ENCODE results near the gene RGS14.
"Not testable (repeated sequence)": the region's sequence is repeated elsewhere in the genome, so short reads cannot be mapped to it uniquely, and the experiment has no call there.

The RGS14 gene

DNA sequence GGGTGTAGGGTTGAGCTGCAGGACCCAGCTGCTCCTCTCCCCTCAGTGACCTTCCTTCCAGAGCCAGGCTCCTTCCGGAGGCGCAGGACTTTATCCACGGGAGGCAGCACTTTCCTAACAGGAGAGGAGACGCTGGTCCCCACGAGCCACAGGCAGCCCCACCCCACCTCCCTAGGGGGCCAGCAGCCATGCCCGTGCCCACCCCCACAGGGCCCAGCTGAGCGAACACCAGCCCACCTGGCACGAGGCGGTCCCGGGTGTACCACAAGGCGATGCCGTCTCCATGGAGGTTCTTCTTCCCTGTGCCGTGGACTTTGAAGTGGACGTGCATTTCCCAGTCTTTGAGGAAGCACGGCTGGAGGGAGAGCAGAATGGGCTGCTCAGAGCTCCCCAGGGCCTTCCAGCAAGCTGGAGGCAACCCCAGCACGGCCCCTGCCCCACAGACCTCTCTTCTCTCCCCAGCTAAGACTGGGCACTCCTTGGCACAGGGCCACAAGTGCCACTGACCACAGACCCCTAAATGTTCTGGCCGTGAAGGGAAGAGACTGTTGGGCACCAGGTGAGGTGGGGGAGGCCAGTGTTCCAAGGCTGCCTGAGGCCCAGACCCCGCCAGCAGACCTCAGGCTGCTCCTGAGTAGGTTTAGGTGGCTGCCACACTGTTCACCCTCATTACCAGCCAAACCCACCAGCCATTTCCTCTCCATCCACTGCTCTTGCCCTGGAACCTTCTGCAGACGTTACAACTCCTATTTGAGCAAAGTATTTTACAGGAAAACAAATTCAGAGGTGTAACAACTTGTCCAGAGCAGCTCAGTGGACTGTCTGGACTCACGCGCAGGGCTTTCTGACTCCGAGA is 19.2 kb upstream of the RGS14 start:
- H3K4me3 ChIP-seq (ENCODE audit: low read depth, low read length): no peak overlapping the region
- in situ Hi-C loops (cut with HindIII; ENCODE audit: low sequenced_read_pairs): no loop called here
- TF ChIP-seq, protein P1, sequence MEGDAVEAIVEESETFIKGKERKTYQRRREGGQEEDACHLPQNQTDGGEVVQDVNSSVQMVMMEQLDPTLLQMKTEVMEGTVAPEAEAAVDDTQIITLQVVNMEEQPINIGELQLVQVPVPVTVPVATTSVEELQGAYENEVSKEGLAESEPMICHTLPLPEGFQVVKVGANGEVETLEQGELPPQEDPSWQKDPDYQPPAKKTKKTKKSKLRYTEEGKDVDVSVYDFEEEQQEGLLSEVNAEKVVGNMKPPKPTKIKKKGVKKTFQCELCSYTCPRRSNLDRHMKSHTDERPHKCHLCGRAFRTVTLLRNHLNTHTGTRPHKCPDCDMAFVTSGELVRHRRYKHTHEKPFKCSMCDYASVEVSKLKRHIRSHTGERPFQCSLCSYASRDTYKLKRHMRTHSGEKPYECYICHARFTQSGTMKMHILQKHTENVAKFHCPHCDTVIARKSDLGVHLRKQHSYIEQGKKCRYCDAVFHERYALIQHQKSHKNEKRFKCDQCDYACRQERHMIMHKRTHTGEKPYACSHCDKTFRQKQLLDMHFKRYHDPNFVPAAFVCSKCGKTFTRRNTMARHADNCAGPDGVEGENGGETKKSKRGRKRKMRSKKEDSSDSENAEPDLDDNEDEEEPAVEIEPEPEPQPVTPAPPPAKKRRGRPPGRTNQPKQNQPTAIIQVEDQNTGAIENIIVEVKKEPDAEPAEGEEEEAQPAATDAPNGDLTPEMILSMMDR (IDR thresholded peaks at IDR 0.05; ENCODE audit: low read depth, low read length, missing control alignments): no peak
- no peak for DNase-seq (ENCODE audit: low read depth)

DNA sequence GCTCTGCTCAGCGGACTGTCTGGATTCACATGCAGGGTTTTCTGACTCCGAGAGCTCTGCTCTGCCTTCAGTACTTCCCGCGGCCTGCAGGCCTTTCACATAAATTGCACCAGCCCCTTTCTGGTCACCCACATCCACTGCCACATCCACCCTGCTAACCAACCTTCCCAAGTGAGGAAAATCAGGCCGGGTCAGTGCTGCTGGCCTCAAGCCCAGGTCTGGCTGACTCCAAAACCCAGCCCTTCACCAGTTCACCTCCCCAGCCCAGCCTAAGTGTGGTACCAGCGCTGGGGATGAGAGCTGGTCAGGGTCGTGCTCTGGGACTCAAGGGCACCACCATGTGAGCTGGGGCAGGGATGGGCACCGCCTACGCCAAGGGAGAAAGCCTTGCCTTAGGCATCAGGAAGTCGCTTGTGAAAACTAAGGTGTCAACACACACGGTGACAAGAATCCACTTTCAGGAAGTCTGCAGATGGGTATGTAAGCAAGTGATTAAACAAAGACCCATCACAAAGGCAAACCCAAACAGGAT is 18.6 kb upstream of the RGS14 start:
- no peak for DNase-seq (ENCODE audit: low read depth)
- TF ChIP-seq, protein P1 (IDR thresholded peaks at IDR 0.05; ENCODE audit: low read depth, low read length, missing control alignments): no peak
- in situ Hi-C loops (cut with HindIII; ENCODE audit: low sequenced_read_pairs): no loop called here
- no peak overlapping the region for H3K4me3 ChIP-seq (ENCODE audit: low read depth, low read length)

DNA sequence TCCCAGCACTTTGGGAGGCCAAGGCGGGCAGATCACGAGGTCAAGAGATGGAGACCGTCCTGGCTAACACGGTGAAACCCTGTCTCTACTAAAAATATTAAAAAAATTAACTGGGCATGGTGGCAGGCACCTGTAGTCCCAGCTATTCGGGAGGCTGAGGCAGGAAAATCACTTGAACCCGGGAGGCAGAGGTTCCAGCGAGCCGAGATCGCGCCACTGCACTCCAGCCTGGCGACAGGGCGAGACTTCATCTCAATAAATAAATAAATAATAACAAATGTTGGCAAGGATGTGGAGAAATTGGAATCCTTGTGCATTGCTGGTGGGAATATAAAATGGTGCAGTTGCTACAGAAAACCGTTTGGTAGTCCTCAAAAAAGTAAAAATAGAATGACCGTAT is 14.7 kb upstream of the RGS14 start:
- in situ Hi-C loops (cut with HindIII; ENCODE audit: low sequenced_read_pairs); DNase-seq (ENCODE audit: low read depth); H3K4me3 ChIP-seq (ENCODE audit: low read depth, low read length): not testable (repeated sequence)

DNA sequence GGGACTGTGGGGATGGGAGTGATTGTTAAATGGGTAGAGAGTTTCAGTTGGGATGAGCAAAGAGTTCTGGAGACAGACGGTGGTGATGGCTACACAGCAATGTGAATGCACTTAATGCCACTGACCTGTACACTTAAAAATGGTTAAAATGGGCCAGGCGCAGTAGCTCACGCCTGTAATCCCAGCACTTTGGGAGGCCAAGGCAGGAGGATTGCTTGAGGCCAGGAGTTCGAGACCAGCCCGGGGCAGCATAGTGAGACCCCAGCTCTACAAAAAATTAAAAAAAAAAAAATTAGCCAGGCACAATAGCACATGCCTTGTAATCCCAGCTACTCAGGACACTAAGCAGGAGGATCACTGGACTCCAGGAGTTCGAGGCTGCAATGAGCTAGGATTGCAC is 13.9 kb upstream of the RGS14 start:
- in situ Hi-C loops (cut with HindIII; ENCODE audit: low sequenced_read_pairs): no loop called here
- no peak overlapping the region for H3K4me3 ChIP-seq (ENCODE audit: low read depth, low read length)
- TF ChIP-seq, protein P1 (IDR thresholded peaks at IDR 0.05; ENCODE audit: low read depth, low read length, missing control alignments): no peak
- DNase-seq (ENCODE audit: low read depth): no peak

DNA sequence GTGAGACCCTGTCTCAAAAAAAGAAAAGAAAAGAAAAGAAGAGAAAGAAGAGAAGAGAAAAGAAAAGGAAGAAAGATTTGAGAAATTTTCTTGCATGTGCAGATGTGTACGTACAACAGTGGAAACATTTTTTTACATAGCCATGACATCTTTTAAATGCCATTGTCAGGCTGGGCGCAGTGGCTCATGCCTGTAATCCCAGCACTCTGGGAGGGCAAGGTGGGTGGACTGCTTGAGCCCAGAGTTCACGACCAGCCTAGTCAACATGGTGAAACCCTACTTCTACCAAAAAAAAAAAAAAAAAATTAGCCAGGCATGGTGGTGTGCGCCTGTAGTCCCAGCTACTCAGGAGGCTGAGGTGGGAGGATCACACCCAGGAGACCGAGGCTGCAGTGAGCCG is 12.8 kb upstream of the RGS14 start:
- H3K4me3 ChIP-seq (ENCODE audit: low read depth, low read length): no peak overlapping the region
- in situ Hi-C loops (cut with HindIII; ENCODE audit: low sequenced_read_pairs): loop anchor here (5.0 kb wide), 1 partner anchor 62 kb away; the partner anchor contains the start of gene F12
- DNase-seq (ENCODE audit: low read depth): no peak
- TF ChIP-seq, protein P1 (IDR thresholded peaks at IDR 0.05; ENCODE audit: low read depth, low read length, missing control alignments): no peak

DNA sequence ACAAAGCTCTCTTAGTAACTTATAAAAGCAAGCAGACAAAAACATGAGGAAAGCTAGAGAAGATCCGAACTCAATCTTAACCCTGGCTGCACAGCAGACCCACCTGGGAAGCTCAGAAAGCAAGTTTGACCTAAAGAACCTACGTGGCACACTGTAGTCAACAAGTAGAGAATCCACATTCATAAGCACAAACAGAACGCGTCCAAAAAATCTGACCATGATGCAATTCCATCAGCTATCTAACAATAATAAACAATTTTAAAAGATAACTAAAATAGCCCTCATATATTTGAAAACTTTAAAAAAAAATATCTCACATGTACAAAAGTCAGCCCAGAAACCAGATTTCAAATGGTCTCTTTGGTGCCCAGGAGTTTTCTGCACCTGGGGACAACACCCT is 10.9 kb upstream of the RGS14 start:
- DNase-seq (ENCODE audit: low read depth): no peak
- in situ Hi-C loops (cut with HindIII; ENCODE audit: low sequenced_read_pairs): loop anchor here (5.0 kb wide), 1 partner anchor 60 kb away; the partner anchor contains the start of gene F12
- H3K4me3 ChIP-seq (ENCODE audit: low read depth, low read length): no peak overlapping the region
- TF ChIP-seq, protein P1 (IDR thresholded peaks at IDR 0.05; ENCODE audit: low read depth, low read length, missing control alignments): no peak

DNA sequence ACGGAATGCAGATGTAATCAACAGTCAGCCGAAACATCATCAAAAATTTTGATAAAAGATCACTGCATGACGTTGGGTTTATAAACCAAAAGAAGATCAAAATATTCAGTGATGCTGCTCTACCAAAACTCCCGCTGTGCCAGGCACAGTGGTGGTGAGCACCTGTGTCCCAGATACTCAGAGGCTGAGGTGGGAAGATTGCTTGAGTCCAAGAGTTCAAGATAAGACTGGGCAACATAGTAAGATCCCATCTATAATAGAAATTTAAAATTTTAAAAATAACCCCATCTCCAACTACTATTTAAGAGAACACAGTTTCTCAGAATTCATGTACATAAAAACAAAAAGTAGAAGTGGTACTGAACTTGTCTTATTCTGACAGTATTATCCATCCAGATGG is 10.0 kb upstream of the RGS14 start:
- TF ChIP-seq, protein P1 (IDR thresholded peaks at IDR 0.05; ENCODE audit: low read depth, low read length, missing control alignments): no peak
- no peak overlapping the region for H3K4me3 ChIP-seq (ENCODE audit: low read depth, low read length)
- no peak for DNase-seq (ENCODE audit: low read depth)
- in situ Hi-C loops (cut with HindIII; ENCODE audit: low sequenced_read_pairs): loop anchor here (5.0 kb wide), 1 partner anchor 60 kb away; the partner anchor contains the start of gene F12
